ENCODE measurements around the gene ADAMTS3.

ADAMTS3 gene

DNA sequence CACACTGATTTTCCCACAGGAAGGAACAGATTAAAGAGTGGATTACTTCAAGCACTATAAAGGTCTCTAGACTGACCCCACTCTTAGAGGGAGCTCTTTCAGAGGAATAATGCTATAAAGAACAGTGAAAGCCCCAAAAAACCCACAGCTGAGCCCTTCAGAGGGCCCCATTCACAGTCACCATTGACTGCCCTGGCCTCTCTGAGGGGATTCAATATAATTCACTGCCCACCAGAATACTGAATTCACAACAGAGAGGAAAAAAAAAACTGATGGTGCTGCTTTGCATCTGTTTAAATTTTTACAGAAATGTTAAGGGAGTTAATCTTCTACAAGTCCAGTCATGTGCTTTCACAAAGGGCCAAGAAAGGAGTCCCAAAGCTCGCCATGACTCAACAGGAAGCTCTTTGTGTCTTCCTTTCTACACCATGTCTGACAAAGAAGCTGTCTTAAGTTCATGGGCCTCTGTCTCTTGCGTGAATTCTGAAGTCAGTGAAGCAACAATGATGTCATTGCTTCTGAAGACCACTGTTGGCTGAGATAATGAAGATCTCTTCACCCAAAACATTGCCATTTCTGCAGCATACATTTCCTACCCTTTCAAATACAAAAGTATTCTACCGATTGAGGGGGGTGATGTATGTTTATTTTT lies 174.9 kb downstream of the ADAMTS3 start:
- DNase-seq, result no peak

DNA sequence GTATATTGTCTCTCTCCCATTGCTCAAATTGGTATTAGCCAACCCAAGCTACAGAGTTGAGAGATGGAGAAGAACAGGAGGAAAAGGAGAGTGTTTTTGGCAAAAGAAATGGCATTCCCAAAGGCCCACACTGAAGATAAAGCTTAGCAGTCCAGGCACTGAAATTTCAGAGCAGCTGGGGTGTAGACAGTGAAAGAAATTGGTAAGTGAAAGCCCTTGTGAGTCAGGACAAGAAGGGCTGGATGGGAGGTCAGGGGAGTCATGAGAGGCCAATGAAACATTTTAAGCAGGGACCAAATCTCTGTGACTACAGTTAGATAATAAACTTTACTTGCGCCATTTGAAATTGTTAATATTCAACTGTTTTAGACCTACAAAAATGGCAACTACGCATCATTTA lies 177.7 kb downstream of the ADAMTS3 start:
- DNase-seq, result no peak

DNA sequence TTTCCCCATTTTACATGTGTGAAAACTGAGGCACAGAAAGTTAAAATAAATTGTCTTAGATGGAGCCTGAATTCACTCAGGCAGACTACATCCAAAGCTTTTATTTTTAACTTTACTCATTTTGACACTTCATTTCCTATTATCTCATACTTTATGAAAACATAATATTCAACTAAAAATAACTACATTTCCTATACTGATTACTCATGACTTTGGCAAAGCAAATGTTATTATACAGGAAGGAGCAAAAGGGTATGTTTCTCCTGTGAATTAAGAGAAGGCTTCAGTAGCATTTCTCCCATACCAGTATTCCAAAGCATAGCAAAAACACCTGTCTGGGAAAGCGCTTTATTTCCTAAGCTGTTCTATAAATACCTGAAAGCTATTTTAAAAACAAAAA lies 178.6 kb downstream of the ADAMTS3 start:
- DNase-seq, result no peak

DNA sequence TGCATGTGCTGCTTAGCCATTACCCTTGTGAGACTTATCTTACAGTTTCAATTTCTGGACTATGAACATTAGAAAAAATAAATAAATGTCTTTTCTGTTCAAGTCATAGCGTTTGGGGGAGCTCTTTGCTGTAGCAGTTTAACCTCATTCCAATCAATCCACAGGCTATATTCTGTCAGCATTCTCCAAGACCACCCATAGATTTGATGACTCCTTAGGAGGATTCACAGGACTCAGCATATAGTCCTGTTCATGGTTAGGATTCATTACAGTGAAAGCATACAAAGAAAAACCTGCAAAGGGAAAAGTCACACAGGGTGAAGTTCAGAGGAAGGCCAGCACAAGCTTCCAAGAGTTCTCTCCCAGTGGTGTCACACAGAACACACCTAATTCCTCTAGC lies 180.5 kb downstream of the ADAMTS3 start:
- DNase-seq, result no peak

DNA sequence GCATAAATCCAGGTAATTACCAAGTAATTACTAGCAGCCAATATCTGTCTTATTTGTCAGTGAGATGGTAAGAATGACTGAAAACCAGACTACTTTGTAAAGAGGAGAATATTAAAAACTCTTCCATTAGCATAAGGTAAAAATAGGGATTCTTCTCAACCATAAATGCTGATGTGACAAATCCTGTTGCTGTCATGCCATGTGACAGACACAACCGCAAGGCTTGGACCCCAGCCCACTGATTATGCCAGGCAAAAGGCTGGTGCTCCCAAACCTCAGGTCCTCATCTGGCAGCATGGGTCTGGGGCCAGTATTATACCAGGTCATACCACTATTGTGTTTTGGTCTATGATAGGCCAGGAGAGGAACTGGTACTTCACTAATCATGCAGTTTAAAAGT lies 181.1 kb downstream of the ADAMTS3 start:
- no peak for DNase-seq

DNA sequence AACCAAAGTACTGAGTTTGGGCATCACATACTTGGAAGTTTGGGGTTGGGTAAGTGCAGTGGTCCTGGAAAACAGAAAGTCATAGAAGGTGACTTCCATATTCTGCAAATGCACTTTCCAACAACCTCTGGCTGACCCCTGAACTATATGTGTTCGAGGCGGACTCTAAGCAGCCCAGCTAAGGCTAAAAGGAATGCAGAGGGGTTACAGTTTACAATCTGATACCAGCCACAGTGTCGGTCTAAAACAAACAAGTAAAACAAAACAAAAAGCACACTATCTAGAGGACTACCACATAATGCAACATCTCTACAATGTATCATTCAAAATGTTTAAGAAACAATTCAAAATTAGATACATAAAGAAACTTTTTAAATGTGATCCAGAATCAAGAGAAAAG lies 185.6 kb downstream of the ADAMTS3 start:
- no peak for DNase-seq

DNA sequence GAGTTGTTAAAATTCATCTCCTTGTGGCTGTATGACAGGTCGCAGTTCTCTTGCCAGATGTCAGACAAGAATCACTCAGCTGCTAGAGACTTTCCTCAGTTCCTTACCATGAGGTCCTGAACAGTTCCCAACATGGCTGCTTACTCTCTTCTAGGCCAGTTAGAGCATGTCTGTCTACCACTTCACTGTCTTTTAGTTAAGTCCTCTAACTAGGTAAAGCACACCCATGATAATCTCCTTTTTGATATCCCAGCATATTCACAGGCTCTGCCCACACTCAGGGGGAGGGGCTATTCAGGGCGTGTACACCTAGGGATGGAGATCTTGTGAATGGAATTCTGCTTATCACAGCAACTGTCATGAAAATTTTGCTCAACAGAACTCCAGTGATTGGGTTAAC lies 190.1 kb downstream of the ADAMTS3 start:
- DNase-seq, result no peak

DNA sequence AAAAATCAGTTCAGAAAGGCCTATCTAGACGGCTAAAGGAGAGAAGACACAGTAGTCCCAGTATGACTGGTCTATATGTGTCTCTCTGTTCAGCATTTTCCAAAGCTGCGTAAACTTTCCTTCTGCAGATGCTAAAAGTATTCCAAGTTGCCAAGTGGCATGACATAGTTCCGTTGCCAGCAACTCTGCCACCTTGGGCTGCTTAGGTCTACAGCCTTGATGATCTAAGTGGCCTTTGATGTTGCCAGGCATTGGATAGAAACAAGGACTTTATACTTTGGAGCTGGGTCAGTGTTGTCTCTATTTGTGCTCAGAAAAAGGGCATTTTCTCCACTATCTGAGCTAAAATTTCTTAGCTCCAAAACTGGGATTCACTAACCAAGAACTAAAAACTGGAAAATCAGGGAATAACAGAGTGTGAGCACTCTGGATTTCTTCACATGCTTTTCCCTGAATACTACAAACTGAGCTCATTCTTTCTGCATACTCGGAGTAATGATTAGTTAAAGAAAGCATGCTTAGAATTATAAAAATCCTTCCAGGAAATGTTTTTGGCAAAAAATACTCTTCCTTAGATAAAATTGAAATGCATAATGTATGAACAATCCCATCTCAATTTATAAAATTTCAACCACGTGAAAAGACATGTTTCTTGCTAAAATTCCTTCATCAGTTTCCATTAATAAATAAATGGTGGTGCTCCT lies 191.4 kb downstream of the ADAMTS3 start:
- no peak for DNase-seq

DNA sequence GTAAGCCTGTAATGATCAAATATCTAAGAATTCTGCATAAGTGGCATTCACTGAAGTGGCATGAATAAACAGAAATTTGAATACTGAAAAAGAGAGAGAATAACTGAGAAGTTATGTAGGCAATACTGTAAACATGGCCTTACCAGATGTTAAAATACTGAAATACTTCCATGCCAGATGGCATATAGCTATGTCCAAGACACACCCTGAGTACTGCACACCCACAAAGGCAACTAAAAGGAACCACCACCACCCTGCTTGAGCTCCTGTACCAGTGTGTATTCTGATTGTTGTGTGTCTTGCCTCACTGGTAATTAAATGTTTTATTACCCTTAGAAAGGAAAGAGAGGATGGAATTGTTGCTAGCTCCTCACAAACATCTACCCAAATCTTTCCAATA lies 192.1 kb downstream of the ADAMTS3 start:
- DNase-seq, result no peak

DNA sequence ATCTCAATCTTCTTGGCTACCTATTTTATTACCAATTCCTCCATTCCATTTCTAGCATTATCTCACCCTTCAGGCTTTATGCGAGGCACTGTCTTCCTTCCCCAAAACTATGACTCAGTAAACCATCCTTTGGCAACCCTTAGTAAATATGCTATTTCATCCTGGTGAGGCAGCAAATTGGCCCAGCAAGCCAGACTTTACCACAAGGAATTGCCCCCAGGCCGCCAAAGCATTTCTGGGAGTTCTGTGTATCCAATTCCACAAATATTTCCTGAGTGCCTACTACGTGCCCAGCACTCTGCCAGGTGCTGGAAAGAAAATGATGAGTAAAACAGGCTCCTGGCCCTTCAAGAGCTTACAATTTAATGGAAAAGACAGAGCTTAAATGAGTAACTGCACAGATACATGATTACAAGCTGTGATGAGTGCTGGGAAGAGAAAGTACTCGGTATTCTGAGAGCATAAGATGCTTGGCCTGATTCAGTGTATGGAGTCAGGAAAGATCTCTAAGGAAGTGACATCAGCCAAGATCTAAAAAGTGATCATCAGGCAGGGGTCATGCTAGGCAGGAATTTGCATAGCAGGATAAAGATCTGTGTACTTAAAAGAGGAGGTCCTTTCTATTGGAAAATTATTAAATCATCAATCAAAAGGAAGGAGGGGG lies 193.8 kb downstream of the ADAMTS3 start:
- no peak for DNase-seq

DNA sequence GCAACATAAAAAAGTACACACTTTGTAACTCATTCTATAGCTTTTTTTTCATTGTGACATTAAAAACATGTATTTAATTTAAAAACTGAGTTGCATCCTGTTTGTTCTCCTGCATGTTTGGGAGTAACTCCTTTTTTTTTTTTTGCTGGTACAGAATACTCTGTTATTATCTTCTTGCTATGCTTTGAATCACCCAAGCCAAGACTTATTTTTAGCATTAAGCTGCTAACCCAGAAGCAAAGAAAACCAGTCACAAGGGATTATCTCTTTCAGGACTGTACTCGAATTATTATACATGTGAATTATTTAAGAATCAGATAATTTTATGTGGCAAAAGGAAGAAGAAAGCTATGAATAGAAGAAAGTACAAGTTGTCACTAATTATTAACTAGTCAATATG lies 194.9 kb downstream of the ADAMTS3 start:
- DNase-seq, result no peak

DNA sequence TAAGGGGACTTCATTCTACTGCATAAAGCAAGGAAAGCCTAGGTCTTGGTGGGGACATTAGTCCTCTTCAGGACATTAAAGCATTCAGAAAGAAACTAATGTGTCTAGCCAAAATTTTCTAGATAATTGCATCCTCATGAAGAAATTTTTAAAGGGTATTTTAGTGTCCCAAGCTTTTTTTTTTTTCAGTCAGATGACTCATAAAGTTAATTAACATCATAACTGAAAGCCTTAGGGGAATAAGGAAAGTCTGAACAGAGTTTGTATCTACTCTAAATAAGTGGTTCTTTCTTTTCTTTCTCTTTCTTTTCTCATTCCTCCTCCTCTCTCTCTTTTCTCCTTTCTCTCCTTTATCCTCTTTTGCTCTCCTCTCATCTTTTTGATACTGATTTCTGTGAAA lies 202.4 kb downstream of the ADAMTS3 start:
- no peak for DNase-seq

DNA sequence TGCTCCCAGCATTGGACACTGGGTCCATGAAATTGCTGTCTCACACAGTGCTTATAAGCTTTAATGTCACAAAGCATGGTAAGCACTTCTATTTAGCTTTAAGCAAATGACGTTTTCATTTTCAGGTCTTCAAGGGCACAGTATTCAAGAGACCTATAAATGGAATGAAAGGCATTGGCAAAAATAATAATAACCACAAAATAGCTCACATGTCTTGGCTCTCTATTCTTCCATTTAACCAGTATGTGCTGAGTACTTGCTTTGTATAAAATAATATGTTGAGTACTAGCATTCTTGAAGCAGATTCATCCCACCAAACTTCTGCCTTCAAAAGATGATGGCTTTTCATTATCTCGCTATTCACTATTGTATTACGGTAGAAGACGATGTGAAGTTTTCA lies 203.0 kb downstream of the ADAMTS3 start:
- DNase-seq, result no peak

DNA sequence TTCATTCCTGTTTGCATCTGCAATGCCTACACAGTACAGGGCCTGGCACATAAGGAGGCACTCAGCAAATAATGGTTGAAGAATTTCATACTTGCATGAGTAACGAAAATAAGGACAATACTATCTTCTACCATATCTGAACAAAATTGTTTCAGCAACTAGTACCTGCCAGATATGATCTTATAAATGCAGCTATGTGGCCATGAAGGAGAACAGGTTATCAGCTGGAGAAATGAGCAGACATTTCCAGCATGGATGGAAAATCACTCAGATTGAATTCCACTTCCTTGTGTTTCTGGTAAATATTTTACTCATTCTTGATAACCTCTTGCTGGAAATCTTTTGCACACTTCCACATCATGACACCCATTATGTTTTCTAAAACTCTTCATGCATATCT lies 204.0 kb downstream of the ADAMTS3 start:
- DNase-seq, result no peak

DNA sequence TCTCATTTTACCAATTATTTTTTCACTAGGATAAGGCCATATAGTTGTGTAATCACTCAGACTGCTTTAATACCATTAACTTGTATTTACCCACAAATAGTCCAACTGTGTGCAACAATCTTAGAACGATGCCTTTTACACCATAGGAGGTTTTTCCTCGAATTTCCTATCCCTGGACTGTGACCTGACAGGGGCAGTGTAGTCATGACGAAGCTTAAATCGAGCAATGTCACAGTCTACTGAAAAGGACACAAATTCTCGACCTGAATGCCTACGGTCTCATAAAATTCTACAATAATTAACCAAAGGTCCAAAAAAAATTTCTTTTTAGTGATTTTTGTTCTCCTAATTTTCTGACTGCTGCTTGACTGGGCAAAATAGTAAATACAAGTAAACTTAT lies 208.9 kb downstream of the ADAMTS3 start:
- DNase-seq, result no peak

DNA sequence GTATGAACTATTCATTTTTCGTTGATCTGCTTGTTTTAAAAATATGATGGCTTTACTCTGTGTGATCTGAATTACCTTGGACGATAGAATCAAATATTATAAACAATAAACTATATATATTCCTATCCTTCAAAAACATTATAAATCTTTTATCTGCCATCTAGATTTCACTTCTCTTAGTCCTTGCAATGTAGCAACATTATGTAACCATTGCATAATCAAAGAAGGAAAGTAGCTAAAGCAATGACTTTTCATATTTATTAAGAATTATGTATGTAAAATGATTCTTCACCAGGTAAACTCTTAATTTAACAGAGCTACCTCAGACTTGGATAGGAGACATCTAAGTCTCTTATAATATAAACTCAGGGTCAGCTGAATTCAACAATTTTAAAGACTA lies 210.5 kb downstream of the ADAMTS3 start:
- DNase-seq, result no peak

DNA sequence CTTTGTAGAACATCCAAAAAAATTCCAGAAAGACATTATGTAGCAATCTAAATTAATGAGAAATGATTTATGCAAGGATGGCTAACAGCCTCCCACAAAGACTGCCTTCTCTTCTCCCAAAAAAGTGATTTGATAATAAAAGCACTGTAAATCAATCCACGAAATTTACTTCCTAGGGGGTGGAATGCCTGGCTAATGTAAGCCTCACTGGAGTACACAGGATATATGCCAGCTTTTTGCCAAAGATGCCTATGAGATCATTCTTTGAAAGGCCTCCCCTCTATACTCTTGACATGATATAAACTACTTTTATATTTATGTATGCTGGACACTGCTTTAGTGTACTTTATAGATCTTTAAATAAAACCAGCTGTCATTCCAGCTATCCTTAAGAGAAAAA lies 211.1 kb downstream of the ADAMTS3 start:
- no peak for DNase-seq

DNA sequence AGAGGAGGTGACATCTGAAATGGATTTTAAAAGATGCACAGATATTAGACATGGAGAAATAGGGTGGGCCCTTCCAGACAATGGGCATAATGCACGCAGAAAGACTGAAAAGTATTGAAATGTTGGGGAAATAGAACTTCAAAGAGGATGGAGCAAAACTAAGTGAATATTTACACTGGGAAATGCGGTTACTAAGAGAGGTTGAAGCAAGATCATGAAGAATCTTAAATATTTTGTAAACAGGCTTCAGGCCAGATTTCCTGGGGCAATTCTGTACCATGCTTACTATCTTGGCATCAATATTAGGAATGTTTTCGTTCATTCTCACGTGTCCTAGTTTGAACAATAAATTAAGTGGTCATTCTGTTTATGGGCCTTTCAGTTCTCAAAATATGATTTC lies 216.3 kb downstream of the ADAMTS3 start:
- no peak for DNase-seq

DNA sequence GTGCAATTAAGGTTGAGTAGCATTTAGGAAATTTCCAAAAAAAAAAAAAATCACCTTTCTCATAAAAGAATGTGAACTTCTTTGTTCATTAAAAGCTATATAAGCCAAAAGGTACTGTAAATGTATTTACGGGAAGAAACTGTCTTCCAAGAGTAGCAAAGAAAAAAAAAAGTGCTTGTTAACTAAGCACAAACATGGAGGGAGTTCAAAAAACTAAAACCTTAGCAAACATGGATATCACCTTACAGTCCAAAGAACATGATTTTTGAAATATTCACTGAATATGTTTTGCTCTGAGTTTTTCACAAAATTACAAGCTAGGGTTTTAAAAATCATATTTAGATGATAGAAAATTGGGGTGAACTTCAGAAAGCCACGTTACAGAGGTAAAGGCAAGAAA lies 217.5 kb downstream of the ADAMTS3 start:
- no peak for DNase-seq

DNA sequence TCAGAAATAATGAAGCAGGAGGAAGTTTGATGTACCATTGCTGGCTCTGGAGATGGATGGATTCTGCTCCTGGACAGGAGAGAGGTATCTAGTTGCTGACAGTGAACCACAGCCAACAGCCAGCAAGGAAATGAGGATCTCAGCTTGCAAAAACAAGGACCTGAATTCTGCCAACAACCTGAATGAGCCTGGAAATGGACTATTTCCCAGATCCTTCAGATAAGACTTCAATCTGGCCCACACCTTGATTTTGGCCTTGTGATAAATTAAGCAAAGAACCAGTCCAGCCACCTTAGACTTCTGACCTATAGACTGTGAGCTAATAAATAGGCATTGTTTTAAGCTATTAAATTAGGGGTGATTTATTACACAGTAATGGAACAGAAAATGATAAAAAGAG lies 220.3 kb downstream of the ADAMTS3 start:
- no peak for DNase-seq

DNA sequence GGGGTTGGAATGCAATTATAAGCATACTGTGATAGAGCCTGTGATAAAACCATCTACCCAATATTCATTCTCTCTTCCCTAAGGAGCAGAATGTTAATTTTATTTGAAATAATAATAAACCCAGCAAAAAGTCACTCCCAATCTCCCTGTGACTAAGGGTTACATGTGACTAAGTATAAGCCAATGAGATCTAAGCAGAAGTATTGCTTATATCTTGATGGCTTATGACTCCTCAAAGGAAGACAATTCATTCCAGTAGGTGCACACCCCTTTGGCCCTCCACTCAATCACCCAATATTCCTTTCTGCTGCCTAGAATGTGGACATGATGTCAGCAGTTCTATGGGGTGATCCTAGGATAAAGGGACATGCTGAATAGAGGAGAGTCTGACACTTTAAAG lies 224.6 kb downstream of the ADAMTS3 start:
- DNase-seq, result no peak

DNA sequence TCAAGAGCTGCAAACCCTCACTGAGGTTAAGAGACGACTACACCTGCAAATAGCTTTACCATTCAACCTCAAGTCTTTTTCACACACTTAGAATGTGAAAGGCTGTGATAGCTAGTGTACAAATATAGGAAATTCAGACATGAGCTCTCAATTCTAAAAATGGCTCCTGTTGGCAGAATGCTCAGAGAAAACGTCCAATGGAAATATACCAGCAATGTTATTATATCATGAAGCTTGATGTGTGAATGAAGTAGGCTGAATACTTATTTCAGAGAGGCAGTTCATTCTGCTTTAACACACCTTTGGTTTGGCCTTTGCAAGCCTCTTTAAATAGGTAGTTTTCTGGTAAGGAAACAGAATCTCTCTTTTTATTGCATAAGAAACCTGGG lies 227.6 kb downstream of the ADAMTS3 start:
- no peak for DNase-seq

DNA sequence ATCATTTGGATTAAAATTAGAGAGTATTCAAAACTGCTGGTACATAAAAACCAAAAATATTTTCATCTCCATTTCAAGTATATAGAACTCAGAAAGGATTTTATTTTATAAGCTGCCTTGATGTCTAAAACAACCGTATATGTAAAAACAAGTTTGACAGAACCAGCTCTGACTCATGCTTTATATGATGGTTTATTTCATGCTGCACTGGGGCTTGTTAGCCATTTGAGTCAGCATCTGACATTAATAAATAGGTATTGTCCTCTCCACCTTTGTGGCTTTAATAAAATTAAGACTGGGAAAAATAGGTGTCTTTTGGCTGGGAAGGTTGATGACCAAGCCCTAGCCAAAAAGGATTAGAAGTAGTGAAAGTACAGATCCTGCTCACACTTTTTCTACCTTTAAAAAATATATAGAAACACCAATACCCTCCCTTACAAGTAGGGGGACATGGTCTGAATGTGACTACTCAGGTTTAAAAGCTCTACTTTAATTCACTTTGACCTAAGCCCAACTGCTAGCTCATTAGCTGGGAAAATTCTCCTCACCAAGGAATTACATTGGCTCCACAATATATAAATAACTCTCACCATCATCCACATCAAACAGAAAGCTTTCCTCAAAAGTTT lies 228.1 kb downstream of the ADAMTS3 start:
- DNase-seq, result no peak

DNA sequence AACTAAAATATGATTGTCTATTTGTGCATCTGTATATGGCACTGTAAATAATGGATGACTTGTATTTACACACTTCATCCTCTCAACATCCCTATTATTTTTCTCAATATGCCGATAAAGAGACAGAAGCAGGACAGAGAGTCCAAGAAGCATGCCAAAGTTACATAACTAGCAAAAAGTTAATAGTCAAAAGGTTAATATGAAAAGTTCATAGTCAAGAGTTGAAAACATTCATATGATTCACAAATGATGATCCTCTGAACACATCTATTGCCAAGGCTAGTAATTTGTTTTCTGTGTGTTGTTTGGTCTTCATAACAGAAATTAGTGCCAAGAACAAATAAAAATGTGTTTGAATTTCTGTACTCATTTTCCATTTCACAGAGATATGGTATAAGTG lies 231.0 kb downstream of the ADAMTS3 start:
- no peak for DNase-seq
